Measurements from ENCODE around the gene RBM4. TPM values are rescaled to one million over a fixed set of nuclear protein-coding genes. Genes with fewer than 3 reads are reported as not detected.
A peak's percentile ranks its signal among the peaks of the same experiment; 100 is the strongest.

Gene RBM4
- total and polyA plus RNA-seq, 5 experiments from 2014 or later, result 213 to 283 (median 250) TPM

- H3K27me3 Mint-ChIP-seq, result peaks cover 0 to 5% (median 0%) of the 10 kb centered on the region in 5 donors
- peaks cover 43 to 82% (median 72%) of the 10 kb centered on the region in 4 donors for H3K4me1 Mint-ChIP-seq
- peak; percentile 54 to 61 for ATAC-seq
- peak in 8 of 10 donors; percentile 43 to 89 (median 74) for DNase-seq
- peaks cover 0 to 66% (median 17%) of the 10 kb centered on the region in 3 donors for H3K36me3 Mint-ChIP-seq
- H3K4me3 Mint-ChIP-seq, result peak overlapping the region; percentile 96 to 100 (median 98)
- peak overlapping the region; percentile 96 to 100 (median 99) for H3K27ac Mint-ChIP-seq
- POLR2A ChIA-PET, result interaction anchor here (0.8 to 6.3 kb wide), 14 partner anchors 12 to 82 kb away, joined by 3 to 198 read pairs (median 4); partner anchors contain the start of genes ACTN3, CCDC87, CCS and RBM4
- H3K9me3 Mint-ChIP-seq, result no peaks in the 10 kb centered on the region
Measured at GRCh38 chr11:66619080-66619554, 19.4 kb upstream of the RBM4 start.

GRCh38 chr11:66624450-66624849 is 14.1 kb upstream of the RBM4 start:
- Mint-ChIP-seq H3K27me3 (no peaks in the 10 kb centered on the region), H3K9me3 (no peaks in the 10 kb centered on the region), H3K27ac (peak overlapping the region in 5 of 10 donors; percentile 25 to 84 (median 56)), H3K36me3 (peaks cover 0 to 93% (median 15%) of the 10 kb centered on the region in 3 donors), H3K4me1 (peaks cover 42 to 94% (median 85%) of the 10 kb centered on the region in 4 donors), H3K4me3 (peak overlapping the region in 1 of 10 donors; percentile 27)
- ATAC-seq, result peak in 1 of 2 donors; percentile 6
- POLR2A ChIA-PET, result interaction anchor here (0.6 to 4.2 kb wide), 6 partner anchors 8 to 158 kb away, joined by 3 to 38 read pairs (median 8); partner anchors contain the start of genes PELI3, RBM14 and RBM4
- DNase-seq, result peak in 1 of 10 donors; percentile 0

GRCh38 chr11:66625041-66625751 is 13.3 kb upstream of the RBM4 start:
- POLR2A ChIA-PET, result interaction anchor here (0.6 to 4.2 kb wide), 7 partner anchors 8 to 168 kb away, joined by 3 to 38 read pairs (median 5); partner anchors contain the start of genes PELI3, RBM14 and RBM4
- Mint-ChIP-seq H3K27ac (peak overlapping the region in 4 of 10 donors; percentile 29 to 84 (median 50)), H3K9me3 (no peaks in the 10 kb centered on the region), H3K4me1 (peaks cover 43 to 94% (median 85%) of the 10 kb centered on the region in 4 donors), H3K36me3 (peaks cover 0 to 97% (median 11%) of the 10 kb centered on the region in 3 donors), H3K4me3 (peak overlapping the region in 4 of 10 donors; percentile 14 to 45 (median 21)), H3K27me3 (no peaks in the 10 kb centered on the region)
- DNase-seq, result peak in 1 of 10 donors; percentile 0
- peak in 1 of 2 donors; percentile 2 for ATAC-seq

- no peak overlapping the region for H3K4me3 Mint-ChIP-seq
- peaks cover 43 to 94% (median 82%) of the 10 kb centered on the region in 4 donors for H3K4me1 Mint-ChIP-seq
- peaks cover 0 to 97% (median 11%) of the 10 kb centered on the region in 3 donors for H3K36me3 Mint-ChIP-seq
- no peaks in the 10 kb centered on the region for H3K9me3 Mint-ChIP-seq
- no peaks in the 10 kb centered on the region for H3K27me3 Mint-ChIP-seq
- ATAC-seq, result no peak
- DNase-seq, result peak in 1 of 10 donors; percentile 9
- POLR2A ChIA-PET, result interaction anchor here (0.5 to 4.2 kb wide), 4 partner anchors 9 to 76 kb away, joined by 3 to 38 read pairs (median 7); partner anchors contain the start of genes RBM14 and RBM4
- H3K27ac Mint-ChIP-seq, result peak overlapping the region in 4 of 10 donors; percentile 21 to 69 (median 50)
Measured at GRCh38 chr11:66625752-66626149, 12.8 kb upstream of the RBM4 start.

- H3K27me3 Mint-ChIP-seq, result no peaks in the 10 kb centered on the region
- H3K4me1 Mint-ChIP-seq, result peaks cover 40 to 87% (median 77%) of the 10 kb centered on the region in 4 donors
- H3K4me3 Mint-ChIP-seq, result peak overlapping the region in 2 of 10 donors; percentile 25 to 66
- DNase-seq, result peak in 1 of 10 donors; percentile 0
- no peaks in the 10 kb centered on the region for H3K9me3 Mint-ChIP-seq
- ATAC-seq, result no peak
- peaks cover 0 to 97% (median 8%) of the 10 kb centered on the region in 3 donors for H3K36me3 Mint-ChIP-seq
- peak overlapping the region in 4 of 10 donors; percentile 64 to 76 (median 71) for H3K27ac Mint-ChIP-seq
- POLR2A ChIA-PET, result interaction anchor here (0.5 to 4.2 kb wide), 2 partner anchors 13 to 77 kb away, joined by 4 to 38 read pairs; partner anchors contain the start of gene RBM4
Measured at GRCh38 chr11:66626382-66626781, 12.1 kb upstream of the RBM4 start.

- no peaks in the 10 kb centered on the region for H3K9me3 Mint-ChIP-seq
- no peaks in the 10 kb centered on the region for H3K27me3 Mint-ChIP-seq
- H3K27ac Mint-ChIP-seq, result peak overlapping the region in 3 of 10 donors; percentile 6 to 74 (median 64)
- H3K4me1 Mint-ChIP-seq, result peaks cover 42 to 87% (median 76%) of the 10 kb centered on the region in 4 donors
- POLR2A ChIA-PET, result interaction anchor here (1.1 kb wide), 1 partner anchor 11 kb away, joined by 5 read pairs; the partner anchor contains the start of gene RBM14
- DNase-seq, result no peak
- no peak for ATAC-seq
- H3K4me3 Mint-ChIP-seq, result peak overlapping the region in 1 of 10 donors; percentile 29
- H3K36me3 Mint-ChIP-seq, result peaks cover 0 to 96% (median 8%) of the 10 kb centered on the region in 3 donors
Measured at GRCh38 chr11:66626926-66627325, 11.6 kb upstream of the RBM4 start.

- Mint-ChIP-seq H3K4me3 (peak overlapping the region in 1 of 10 donors; percentile 8), H3K27ac (peak overlapping the region in 9 of 10 donors; percentile 0 to 83 (median 40)), H3K36me3 (peaks cover 0 to 87% (median 8%) of the 10 kb centered on the region in 3 donors), H3K9me3 (no peaks in the 10 kb centered on the region), H3K4me1 (peaks cover 35 to 81% (median 72%) of the 10 kb centered on the region in 4 donors), H3K27me3 (no peaks in the 10 kb centered on the region)
- POLR2A ChIA-PET, result interaction anchor here (0.8 to 1.0 kb wide), 2 partner anchors 10 to 17 kb away, joined by 3 read pairs; no protein-coding TSS in a partner anchor
- DNase-seq (no peak), ATAC-seq (no peak)
Measured at GRCh38 chr11:66628061-66628603, 10.4 kb upstream of the RBM4 start.

GRCh38 chr11:66629356-66629755 is 9.1 kb upstream of the RBM4 start:
- Mint-ChIP-seq H3K36me3 (peaks cover 0 to 78% (median 9%) of the 10 kb centered on the region in 3 donors), H3K4me1 (peaks cover 27 to 71% (median 64%) of the 10 kb centered on the region in 4 donors), H3K27ac (peak overlapping the region in 7 of 10 donors; percentile 15 to 75 (median 50)), H3K9me3 (no peaks in the 10 kb centered on the region), H3K27me3 (no peaks in the 10 kb centered on the region), H3K4me3 (no peak overlapping the region)
- POLR2A ChIA-PET, result interaction anchor here (0.8 to 1.3 kb wide), 4 partner anchors 12 to 18 kb away, joined by 3 to 4 read pairs (median 3); partner anchors contain the start of gene RBM14
- no peak for ATAC-seq
- no peak for DNase-seq

GRCh38 chr11:66631883-66632282 is 6.6 kb upstream of the RBM4 start:
- H3K9me3 Mint-ChIP-seq, result no peaks in the 10 kb centered on the region
- peaks cover 0 to 59% (median 9%) of the 10 kb centered on the region in 3 donors for H3K36me3 Mint-ChIP-seq
- ATAC-seq (no peak), DNase-seq (no peak)
- H3K4me1 Mint-ChIP-seq, result peaks cover 25 to 60% (median 58%) of the 10 kb centered on the region in 4 donors
- no peaks in the 10 kb centered on the region for H3K27me3 Mint-ChIP-seq
- H3K27ac Mint-ChIP-seq, result peak overlapping the region in 5 of 10 donors; percentile 6 to 74 (median 47)
- POLR2A ChIA-PET, result interaction anchor here (0.6 to 3.8 kb wide), 4 partner anchors 9 to 23 kb away, joined by 4 to 18 read pairs (median 10); partner anchors contain the start of gene RBM14
- H3K4me3 Mint-ChIP-seq, result no peak overlapping the region

- Mint-ChIP-seq H3K36me3 (peaks cover 0 to 51% (median 4%) of the 10 kb centered on the region in 3 donors), H3K27me3 (no peaks in the 10 kb centered on the region), H3K4me3 (peak overlapping the region in 1 of 10 donors; percentile 4), H3K9me3 (no peaks in the 10 kb centered on the region), H3K4me1 (peaks cover 26 to 60% (median 60%) of the 10 kb centered on the region in 4 donors), H3K27ac (peak overlapping the region in 2 of 10 donors; percentile 9 to 29)
- POLR2A ChIA-PET, result interaction anchor here (1.2 to 3.8 kb wide), 4 partner anchors 10 to 19 kb away, joined by 3 to 18 read pairs (median 10); partner anchors contain the start of gene RBM14
- ATAC-seq, result no peak
- DNase-seq, result no peak
Measured at GRCh38 chr11:66632952-66633351, 5.6 kb upstream of the RBM4 start.

- no peak for ATAC-seq
- Mint-ChIP-seq H3K4me3 (peak overlapping the region in 5 of 10 donors; percentile 3 to 40 (median 12)), H3K27me3 (no peaks in the 10 kb centered on the region), H3K9me3 (no peaks in the 10 kb centered on the region), H3K27ac (peak overlapping the region; percentile 11 to 98 (median 64)), H3K4me1 (peaks cover 28 to 64% (median 61%) of the 10 kb centered on the region in 4 donors), H3K36me3 (peaks cover 12 to 46% (median 23%) of the 10 kb centered on the region in 3 donors)
- DNase-seq, result no peak
- POLR2A ChIA-PET, result interaction anchor here (0.6 to 7.0 kb wide), 5 partner anchors 12 to 1760 kb away, joined by 3 to 198 read pairs (median 32); partner anchors contain the start of genes CCDC87, CCS and RBM14
Measured at GRCh38 chr11:66636411-66636810, 2.1 kb upstream of the RBM4 start.
